GM18868 (cell line): ENCODE data around the gene EDC4.
"Not testable (repeated sequence)": the region's sequence is repeated elsewhere in the genome, so short reads cannot be mapped to it uniquely, and the experiment has no call there.

Experiments
- ATAC-seq: cut with Tn5 transposase; IDR thresholded peaks from one replicate; pipeline ENCODE4 v1.9.1; 2021; ENCODE audit warnings: mild to moderate bottlenecking, moderate library complexity; ENCODE audit not compliant: unreplicated experiment

The EDC4 gene

DNA sequence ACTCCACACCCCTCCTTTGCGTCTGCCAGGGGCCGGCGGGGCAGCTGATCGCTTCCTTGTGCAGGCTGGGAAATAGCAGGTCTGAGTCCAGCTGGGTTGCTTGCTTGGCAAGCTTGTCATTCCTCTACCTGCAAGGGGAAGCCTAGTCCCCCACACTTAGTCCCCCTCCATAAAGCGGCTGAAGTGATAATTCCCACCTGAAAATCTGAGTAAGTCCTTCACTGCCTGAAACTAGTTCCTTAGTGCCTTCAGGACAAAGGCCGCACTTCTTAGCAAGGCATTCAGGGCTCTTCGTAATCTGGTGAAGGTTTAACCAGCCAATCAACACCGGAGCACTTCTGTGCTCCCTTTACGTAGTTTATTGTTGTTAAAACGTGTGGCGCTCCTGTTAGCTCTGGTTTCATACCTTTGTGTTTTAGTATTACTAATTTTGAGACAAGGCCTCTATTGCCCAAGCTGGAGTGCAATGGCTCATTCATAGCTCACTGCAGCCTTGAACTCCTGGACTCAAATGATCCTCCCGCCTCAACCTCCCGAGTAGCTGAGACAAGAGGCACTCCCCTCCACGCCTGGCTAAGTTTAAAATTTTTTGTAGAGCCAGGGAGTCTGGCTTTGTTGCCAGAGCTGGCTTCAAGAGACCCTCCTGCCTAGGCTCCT lies 21.0 kb downstream of the EDC4 start:
- no peak for ATAC-seq

GRCh38 chr16:67897231-67897630 lies 24.4 kb downstream of the EDC4 start:
- ATAC-seq: no peak

DNA sequence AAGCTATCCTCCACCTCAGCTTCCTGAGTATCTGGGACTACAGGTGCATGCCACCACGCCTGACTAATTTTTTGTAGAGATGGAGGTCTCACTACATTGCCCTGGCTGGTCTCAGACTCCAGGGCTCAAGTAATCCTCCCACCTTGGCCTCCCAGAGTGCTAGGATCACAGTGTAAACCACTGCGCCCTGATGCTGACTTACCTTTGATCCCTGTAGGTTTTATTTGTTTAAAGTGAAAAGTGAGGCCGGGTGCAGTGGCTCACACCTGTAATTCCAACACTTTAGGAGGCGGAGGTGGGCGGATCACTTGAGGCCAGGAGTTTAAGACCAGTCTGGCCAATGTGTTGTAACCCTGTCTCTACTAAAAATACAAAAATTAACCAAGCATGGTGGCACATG lies 28.9 kb downstream of the EDC4 start:
- no peak for ATAC-seq

DNA sequence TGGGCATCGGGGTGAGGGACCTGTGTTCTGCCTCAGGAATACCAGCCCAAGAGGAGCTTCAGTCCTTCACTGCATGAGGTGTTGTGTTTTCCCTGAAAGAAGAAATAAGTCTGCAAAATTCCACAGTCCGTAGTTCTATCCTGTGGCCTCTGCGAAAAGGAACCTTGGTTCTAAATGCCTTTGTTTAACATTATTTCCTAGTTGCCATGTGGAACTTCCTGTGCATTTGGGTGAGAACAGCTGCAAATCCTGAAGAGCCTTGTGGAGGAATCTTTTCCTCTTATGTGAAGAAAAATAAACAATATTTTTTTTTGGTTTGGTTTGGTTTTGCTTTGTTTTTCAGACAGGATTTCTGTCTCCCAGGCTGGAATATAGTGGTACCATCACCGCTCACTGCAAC lies 30.0 kb downstream of the EDC4 start:
- no peak for ATAC-seq

DNA sequence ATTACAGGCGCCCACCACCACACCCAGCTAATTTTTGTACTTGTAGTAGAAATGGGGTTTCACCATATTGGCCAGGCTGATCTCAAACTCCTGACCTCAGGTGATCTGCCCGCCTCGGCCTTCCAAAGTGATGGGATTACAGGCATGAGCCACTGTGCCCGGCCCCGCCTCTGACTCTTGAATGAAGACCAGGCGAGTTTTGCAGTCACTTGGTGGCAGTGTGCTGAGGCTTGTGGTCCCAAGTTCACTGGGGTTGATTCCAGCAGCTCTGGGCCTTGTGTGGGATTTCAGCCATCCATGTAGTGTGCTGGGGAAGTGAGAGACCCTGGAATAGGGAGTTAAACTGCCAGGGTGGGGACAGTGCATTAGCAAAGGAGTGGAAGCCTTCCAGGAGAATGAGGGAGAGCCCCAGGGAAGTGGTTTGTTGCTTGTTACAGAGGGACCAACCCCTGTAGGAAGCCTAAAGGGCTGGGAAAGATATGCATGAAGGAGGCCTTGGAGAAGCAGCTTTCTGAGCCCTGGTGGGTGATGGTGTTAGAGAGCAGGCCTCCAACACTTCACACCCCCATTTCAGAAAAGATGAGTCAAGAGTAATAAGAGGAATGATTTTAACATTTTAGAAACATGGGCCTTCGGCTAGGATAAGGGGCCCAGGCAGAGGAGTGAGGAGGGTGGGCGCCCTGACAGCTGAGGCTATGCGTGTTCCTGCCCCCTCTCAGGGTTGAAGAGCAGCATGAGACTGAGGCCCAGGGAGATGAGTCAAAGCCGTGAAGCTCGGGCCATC lies 34.7 kb downstream of the EDC4 start:
- no peak for ATAC-seq

GRCh38 chr16:67909056-67909742 lies 36.3 kb downstream of the EDC4 start:
- ATAC-seq: no peak

GRCh38 chr16:67910158-67910557 lies 37.3 kb downstream of the EDC4 start:
- no peak for ATAC-seq

DNA sequence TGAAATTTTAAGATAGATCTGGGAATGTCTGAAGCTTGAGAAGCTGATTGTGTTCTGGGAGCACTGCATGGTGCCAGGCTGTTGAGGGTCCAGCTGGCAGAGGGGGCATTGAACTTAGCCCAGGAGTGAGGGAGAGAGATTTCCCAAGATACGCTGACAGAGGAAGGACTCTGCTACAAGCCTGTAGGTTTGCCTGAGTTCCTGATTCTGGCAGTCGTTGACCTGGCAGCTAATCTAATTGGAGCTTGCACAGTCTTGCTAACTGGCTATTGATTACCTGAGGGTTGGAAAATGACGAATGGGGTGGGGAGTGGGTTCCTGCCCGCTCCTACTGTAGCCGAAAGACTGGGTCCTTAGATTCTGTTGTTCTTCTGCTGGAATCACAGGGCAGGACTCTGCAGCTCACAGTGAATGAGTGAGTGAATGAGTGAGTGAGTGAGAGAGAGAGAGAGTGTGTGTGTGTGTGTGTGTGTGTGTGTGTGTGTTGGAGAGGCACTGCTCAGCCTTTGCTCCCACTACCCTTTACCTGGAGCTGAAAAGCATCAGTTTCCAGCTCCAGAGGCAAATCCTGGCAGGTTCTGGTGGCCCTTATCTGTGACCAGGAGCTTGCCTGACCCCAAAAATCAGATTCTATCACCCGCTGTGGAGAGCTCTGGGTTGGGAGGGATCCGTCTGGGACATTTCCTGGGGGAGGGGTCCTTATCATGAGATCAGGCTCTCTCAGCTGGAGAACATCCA lies 42.1 kb downstream of the EDC4 start:
- no peak for ATAC-seq

GRCh38 chr16:67915496-67915769 lies 42.6 kb downstream of the EDC4 start:
- not testable (repeated sequence) for ATAC-seq

GRCh38 chr16:67915831-67916723 lies 43.2 kb downstream of the EDC4 start:
- ATAC-seq: no peak

DNA sequence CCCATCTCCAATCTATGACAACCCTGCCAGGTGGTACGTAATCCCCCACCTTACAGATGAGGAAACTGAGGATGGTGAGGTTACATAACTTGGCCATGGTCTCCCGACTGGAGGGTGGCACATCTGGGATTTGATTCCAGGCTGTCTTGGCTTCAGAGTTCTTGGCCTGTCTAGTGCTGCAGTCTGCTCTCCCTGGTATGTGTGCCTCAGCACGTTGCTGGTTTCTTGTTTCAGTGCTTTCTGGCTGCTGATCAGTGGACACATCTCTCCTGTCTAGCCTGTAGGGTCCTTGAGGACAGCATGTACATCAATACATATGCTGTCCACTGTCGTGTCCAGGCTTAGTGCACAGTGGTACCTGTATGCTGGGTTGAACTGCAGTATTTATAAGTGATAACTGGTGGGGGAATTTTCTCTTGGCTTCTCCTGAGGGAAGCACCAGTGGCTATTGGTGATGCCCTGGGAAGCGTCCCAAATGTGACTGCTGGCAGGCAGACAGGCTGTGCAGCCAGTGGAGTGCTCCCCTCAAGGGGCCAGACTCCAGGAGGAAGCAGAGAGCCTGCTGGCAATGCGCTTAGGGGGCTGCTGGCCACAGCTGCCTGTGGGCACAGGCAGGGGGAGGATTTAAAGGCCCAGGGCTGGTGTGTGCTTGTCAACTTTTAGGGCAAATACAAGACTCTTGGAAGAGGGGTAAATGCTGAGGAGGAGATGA lies 44.4 kb downstream of the EDC4 start:
- no peak for ATAC-seq

DNA sequence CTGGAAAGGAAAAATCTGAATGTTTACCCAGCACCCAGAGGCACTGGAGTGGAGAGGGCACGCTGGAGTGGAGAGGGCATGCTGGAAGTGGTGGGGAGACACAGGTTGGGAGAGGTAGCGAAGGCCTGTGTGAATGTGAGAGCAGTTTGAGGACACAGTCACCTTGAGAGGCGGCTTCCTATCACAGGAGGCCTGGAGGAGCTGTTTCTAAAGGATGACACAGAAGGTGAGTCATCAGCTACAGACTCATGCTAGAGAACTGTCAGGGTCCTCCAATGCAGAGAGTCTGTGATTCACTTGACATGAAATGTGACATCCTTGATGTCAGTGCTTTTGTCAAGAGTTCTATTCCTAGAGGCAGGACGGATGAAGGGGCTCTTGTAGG lies 45.0 kb downstream of the EDC4 start:
- ATAC-seq: no peak

DNA sequence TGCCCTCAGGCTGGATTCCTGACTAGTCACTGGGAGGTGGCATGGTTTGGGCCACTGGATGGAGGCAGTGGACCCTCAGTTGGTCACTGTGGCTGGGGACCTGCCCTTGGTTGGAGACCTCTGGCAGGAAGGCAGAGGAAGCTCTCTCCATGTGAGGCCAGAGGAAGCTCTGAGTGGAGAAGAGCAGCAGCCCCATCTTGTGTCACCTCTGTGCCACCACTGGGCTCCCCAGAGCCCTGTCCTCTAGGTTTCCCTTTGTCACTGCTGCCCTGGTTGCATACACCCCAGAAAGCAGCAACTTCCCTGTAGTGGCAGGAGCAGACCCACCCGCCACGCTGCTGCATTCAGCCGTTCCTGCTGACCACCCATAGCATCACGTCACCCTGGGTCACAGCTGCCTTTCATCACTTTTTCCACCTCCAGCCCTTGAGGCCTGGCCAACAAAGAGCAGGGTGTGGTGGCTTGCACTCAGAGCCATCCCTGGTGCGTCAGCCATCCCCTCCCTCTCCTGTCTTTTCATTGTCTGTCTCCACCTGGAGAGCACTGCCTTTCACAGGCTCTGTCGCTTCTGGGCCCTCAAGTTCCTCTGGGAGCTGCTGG lies 46.9 kb downstream of the EDC4 start:
- no peak for ATAC-seq

DNA sequence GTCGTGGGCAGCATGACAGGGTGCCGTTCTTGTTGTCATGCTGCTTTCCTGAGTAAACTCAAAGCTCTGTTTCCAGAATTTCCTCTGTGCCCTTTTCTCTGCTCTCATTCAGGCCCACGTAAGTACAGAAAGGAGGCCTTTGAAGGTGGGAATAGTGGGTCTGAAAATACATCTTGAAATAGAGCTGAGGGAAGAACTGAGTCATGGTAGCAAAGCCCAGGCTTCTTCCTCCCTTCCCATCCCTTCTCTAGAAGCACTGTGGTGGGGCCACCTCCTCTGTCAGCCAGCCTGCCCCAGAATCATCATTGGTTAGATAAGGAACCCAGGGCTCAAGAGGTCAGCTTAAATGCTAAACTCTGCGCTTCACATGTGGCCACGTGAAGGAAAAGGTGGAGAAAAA lies 49.4 kb downstream of the EDC4 start:
- no peak for ATAC-seq

- no peak for ATAC-seq
These were observed 49.9 kb downstream of the EDC4 start for GRCh38 chr16:67922740-67923139.

- no peak for ATAC-seq
These were observed 50.7 kb downstream of the EDC4 start for GRCh38 chr16:67923414-67924116.

GRCh38 chr16:67924140-67924906 lies 51.5 kb downstream of the EDC4 start:
- ATAC-seq: no peak

DNA sequence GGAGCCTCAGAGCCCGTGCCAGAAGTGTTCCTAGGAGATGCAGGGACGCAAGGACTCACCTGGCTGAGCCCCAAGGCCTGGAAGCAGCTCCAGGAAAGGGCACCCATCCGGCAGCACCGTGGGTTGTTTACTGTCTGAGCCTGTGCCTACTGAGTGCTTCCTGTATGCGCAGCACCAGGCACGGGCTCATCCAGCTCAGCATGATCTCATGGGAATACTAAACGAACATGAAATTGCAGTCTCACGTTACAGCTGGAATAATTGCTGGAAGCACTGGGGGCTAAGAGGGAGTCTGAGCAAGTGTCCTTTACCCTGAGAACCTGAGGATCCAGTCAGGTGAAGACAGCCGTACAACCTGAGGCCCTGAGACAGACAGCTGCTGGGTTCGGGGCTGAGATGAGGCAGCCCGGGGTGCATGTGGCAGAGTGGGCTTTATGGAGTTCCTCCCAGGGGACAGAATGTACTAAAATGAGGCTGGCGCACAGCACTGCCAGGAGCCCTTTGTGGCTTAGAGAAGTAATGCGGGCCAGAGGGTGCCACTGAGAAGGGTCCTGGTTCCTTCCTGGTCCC lies 53.4 kb downstream of the EDC4 start:
- ATAC-seq: no peak
